Measurements from ENCODE around the gene IER5. TPM values are rescaled to one million over a fixed set of nuclear protein-coding genes. Genes with fewer than 3 reads are reported as not detected.
"Not testable (repeated sequence)": the region's sequence is repeated elsewhere in the genome, so short reads cannot be mapped to it uniquely, and the experiment has no call there.

The IER5 gene
- total RNA-seq, 1 donor: 17.4 TPM

- Histone ChIP-seq H3K27ac (ENCODE audit: low read depth, low read length) (no peak overlapping the region), H3K4me1 (ENCODE audit: insufficient read depth, low read length) (no peaks in the 10 kb centered on the region), H3K4me2 (ENCODE audit: insufficient read depth, low read length) (no peak overlapping the region), H3K9me3 (ENCODE audit: low read depth, low read length) (no peaks in the 10 kb centered on the region), H3K4me3 (ENCODE audit: insufficient read depth, low read length) (no peak overlapping the region), H2AFZ (ENCODE audit: low read length) (no peak overlapping the region), H4K20me1 (ENCODE audit: insufficient read depth, low read length) (no peaks in the 10 kb centered on the region), H3K79me2 (ENCODE audit: insufficient read depth, low read length) (no peaks in the 10 kb centered on the region), H3K27me3 (ENCODE audit: insufficient read depth, low read length) (no peaks in the 10 kb centered on the region), H3K36me3 (ENCODE audit: insufficient read depth, low read length) (no peaks in the 10 kb centered on the region)
- no peak for DNase-seq (ENCODE audit: insufficient read length, low spot score, missing footprints)
- TF ChIP-seq CTCF (IDR thresholded peaks at IDR 0.05; ENCODE audit: extremely low read depth, low read depth, low read length): no peak
Measured at GRCh38 chr1:181056560-181056959, 31.9 kb upstream of the IER5 start.

GRCh38 chr1:181057079-181057478 is 31.4 kb upstream of the IER5 start:
- Histone ChIP-seq H3K9me3 (ENCODE audit: low read depth, low read length) (no peaks in the 10 kb centered on the region), H2AFZ (ENCODE audit: low read length) (no peak overlapping the region), H3K4me2 (ENCODE audit: insufficient read depth, low read length) (no peak overlapping the region), H3K36me3 (ENCODE audit: insufficient read depth, low read length) (no peaks in the 10 kb centered on the region), H3K4me1 (ENCODE audit: insufficient read depth, low read length) (no peaks in the 10 kb centered on the region), H3K79me2 (ENCODE audit: insufficient read depth, low read length) (no peaks in the 10 kb centered on the region), H4K20me1 (ENCODE audit: insufficient read depth, low read length) (no peaks in the 10 kb centered on the region), H3K4me3 (ENCODE audit: insufficient read depth, low read length) (no peak overlapping the region), H3K27ac (ENCODE audit: low read depth, low read length) (no peak overlapping the region), H3K27me3 (ENCODE audit: insufficient read depth, low read length) (no peaks in the 10 kb centered on the region)
- DNase-seq (ENCODE audit: insufficient read length, low spot score, missing footprints): no peak
- no peak for TF ChIP-seq CTCF (IDR thresholded peaks at IDR 0.05; ENCODE audit: extremely low read depth, low read depth, low read length)

- H3K36me3 ChIP-seq (ENCODE audit: insufficient read depth, low read length): no peaks in the 10 kb centered on the region
- H3K4me1 ChIP-seq (ENCODE audit: insufficient read depth, low read length): peaks cover 7% of the 10 kb centered on the region
- no peaks in the 10 kb centered on the region for H3K9me3 ChIP-seq (ENCODE audit: low read depth, low read length)
- H2AFZ ChIP-seq (ENCODE audit: low read length): no peak overlapping the region
- no peak for TF ChIP-seq CTCF (IDR thresholded peaks at IDR 0.05; ENCODE audit: extremely low read depth, low read depth, low read length)
- H3K4me2 ChIP-seq (ENCODE audit: insufficient read depth, low read length): no peak overlapping the region
- no peaks in the 10 kb centered on the region for H4K20me1 ChIP-seq (ENCODE audit: insufficient read depth, low read length)
- H3K4me3 ChIP-seq (ENCODE audit: insufficient read depth, low read length): no peak overlapping the region
- no peak for DNase-seq (ENCODE audit: insufficient read length, low spot score, missing footprints)
- H3K79me2 ChIP-seq (ENCODE audit: insufficient read depth, low read length): no peaks in the 10 kb centered on the region
- H3K27me3 ChIP-seq (ENCODE audit: insufficient read depth, low read length): no peaks in the 10 kb centered on the region
- no peak overlapping the region for H3K27ac ChIP-seq (ENCODE audit: low read depth, low read length)
Measured at GRCh38 chr1:181059435-181059834, 29.1 kb upstream of the IER5 start.

- H2AFZ ChIP-seq (ENCODE audit: low read length): no peak overlapping the region
- no peaks in the 10 kb centered on the region for H4K20me1 ChIP-seq (ENCODE audit: insufficient read depth, low read length)
- no peak overlapping the region for H3K4me3 ChIP-seq (ENCODE audit: insufficient read depth, low read length)
- TF ChIP-seq CTCF (IDR thresholded peaks at IDR 0.05; ENCODE audit: extremely low read depth, low read depth, low read length): no peak
- no peaks in the 10 kb centered on the region for H3K79me2 ChIP-seq (ENCODE audit: insufficient read depth, low read length)
- peaks cover 7% of the 10 kb centered on the region for H3K4me1 ChIP-seq (ENCODE audit: insufficient read depth, low read length)
- no peak overlapping the region for H3K27ac ChIP-seq (ENCODE audit: low read depth, low read length)
- no peak for DNase-seq (ENCODE audit: insufficient read length, low spot score, missing footprints)
- no peaks in the 10 kb centered on the region for H3K27me3 ChIP-seq (ENCODE audit: insufficient read depth, low read length)
- no peak overlapping the region for H3K4me2 ChIP-seq (ENCODE audit: insufficient read depth, low read length)
- H3K9me3 ChIP-seq (ENCODE audit: low read depth, low read length): no peaks in the 10 kb centered on the region
- H3K36me3 ChIP-seq (ENCODE audit: insufficient read depth, low read length): no peaks in the 10 kb centered on the region
Measured at GRCh38 chr1:181060066-181060465, 28.4 kb upstream of the IER5 start.

- not testable (repeated sequence) for H4K20me1 ChIP-seq (ENCODE audit: insufficient read depth, low read length); H3K9me3 ChIP-seq (ENCODE audit: low read depth, low read length); H3K27ac ChIP-seq (ENCODE audit: low read depth, low read length); H3K79me2 ChIP-seq (ENCODE audit: insufficient read depth, low read length); H3K4me2 ChIP-seq (ENCODE audit: insufficient read depth, low read length); H2AFZ ChIP-seq (ENCODE audit: low read length); H3K36me3 ChIP-seq (ENCODE audit: insufficient read depth, low read length); H3K4me1 ChIP-seq (ENCODE audit: insufficient read depth, low read length); H3K27me3 ChIP-seq (ENCODE audit: insufficient read depth, low read length); H3K4me3 ChIP-seq (ENCODE audit: insufficient read depth, low read length)
- peak; percentile 72 for DNase-seq (ENCODE audit: insufficient read length, low spot score, missing footprints)
Measured at GRCh38 chr1:181060947-181061346, 27.6 kb upstream of the IER5 start.
